ENCODE data around the gene DLGAP1.

GRCh38 chr18:3648641-3649040, 806.5 kb downstream of the DLGAP1 start:
- TF ChIP-seq CTCF (IDR thresholded peaks at IDR 0.05) (no peak), POLR2A (IDR thresholded peaks at IDR 0.05) (no peak), EP300 (IDR thresholded peaks at IDR 0.05) (no peak)
